ENCODE measurements around the gene PKLR. TPM values are rescaled to one million over a fixed set of nuclear protein-coding genes. Genes with fewer than 3 reads are reported as not detected.

Gene PKLR
- total RNA-seq, 4 donors from 2014 or later, result not detected

GRCh38 chr1:155321639-155322503 lies 20.6 kb upstream of the PKLR start:
- peak overlapping the region in 1 of 3 donors; percentile 84 for H3K4me3 ChIP-seq (replicated peaks in 1 of 3)
- WGBS, 2 donors, result 46 to 61% methylated on average over 17 to 24 of the region's 27 CpGs
- no peaks in the 10 kb centered on the region for H3K27me3 ChIP-seq
- H3K27ac ChIP-seq, result peak overlapping the region in 2 of 3 donors; percentile 92 to 97
- H3K36me3 ChIP-seq, result peaks cover 0 to 5% of the 10 kb centered on the region in 2 donors
- TF ChIP-seq CTCF (IDR thresholded peaks at IDR 0.05) (no peak), POLR2A (IDR thresholded peaks at IDR 0.05) (no peak)
- DNase-seq, result peak in 1 of 2 donors; percentile 3
- peaks cover 30 to 33% of the 10 kb centered on the region in 2 donors for H3K4me1 ChIP-seq
- intact Hi-C loops (cut with DNase I), result loop anchor here (5.0 kb wide), 2 partner anchors 45 to 65 kb away; partner anchors contain the start of genes ENTREP3 and HCN3
- H3K9me3 ChIP-seq, result no peaks in the 10 kb centered on the region

DNA sequence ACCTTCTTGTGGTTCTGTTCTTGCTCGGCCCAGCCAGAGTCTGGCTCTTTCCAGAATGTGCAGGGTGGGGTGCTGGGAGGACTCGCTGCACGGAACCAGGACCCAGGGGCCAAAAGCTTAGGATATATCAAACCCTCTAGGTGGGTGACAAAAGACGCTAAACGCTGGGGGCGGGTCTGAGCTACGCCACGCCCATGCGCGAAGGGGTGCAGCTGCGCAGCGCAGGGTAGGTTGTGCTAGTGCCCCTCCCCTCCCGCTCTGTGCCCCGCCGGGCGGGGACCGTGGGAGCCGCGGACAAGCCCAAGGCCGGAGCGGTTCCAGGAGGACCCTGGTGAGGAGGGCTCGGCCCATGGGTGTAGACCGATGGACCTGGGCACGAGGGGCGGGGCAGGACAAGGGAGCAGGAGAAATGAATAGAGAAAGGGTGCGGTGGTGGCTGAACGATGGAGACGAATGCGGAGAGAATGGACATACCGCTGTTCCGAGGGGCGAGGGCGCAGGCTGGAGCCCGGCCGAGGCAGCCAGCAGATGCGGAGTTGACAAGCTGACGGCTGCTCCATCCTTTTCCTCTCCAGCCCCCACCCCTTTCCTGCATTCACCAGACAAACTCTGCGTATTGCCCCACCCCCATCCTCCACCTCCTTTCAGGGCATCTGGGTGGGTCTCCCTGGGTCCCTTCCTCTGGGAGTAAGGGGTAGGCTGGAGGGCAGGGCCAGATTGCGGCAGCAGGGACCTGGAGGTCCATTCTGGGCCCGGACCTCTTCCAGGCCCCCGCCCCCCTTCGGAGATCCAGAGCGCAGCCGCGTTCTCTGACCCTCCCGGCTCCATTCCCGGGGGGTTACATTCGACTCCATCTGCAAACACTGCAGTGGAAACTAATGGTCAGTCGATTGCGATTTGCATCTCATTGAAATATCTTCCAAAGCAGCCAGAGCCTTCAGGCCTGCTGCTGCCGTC lies 19.7 kb upstream of the PKLR start, which contains the start of gene RUSC1:
Gene RUSC1 (plus strand): TSS at position 234 of the 957 bp plus-strand sequence. CDS start 880 bp downstream, outside the sequence.
- peak within 1 kb of the TSS in 2 of 3 donors; percentile 76 to 92 for H3K27ac ChIP-seq
- DNase-seq, result peak; percentile 67 to 72
- WGBS, 2 donors, result 18 to 21% methylated on average over 35 to 50 of the region's 51 CpGs
- H3K36me3 ChIP-seq, result no peaks in the 10 kb centered on the region
- H3K4me1 ChIP-seq, result peaks cover 30 to 32% of the 10 kb centered on the region in 2 donors
- H3K9me3 ChIP-seq, result no peaks in the 10 kb centered on the region
- intact Hi-C loops (cut with DNase I), result loop anchor here (5.0 kb wide), 2 partner anchors 44 to 64 kb away; partner anchors contain the start of genes ENTREP3 and HCN3
- H3K27me3 ChIP-seq, result no peaks in the 10 kb centered on the region
- peak within 1 kb of the TSS in 1 of 3 donors; percentile 34 for H3K4me3 ChIP-seq (replicated peaks in 1 of 3)
- TF ChIP-seq CTCF (IDR thresholded peaks at IDR 0.05), result no peak
- TF ChIP-seq POLR2A (IDR thresholded peaks at IDR 0.05), result no peak

DNA sequence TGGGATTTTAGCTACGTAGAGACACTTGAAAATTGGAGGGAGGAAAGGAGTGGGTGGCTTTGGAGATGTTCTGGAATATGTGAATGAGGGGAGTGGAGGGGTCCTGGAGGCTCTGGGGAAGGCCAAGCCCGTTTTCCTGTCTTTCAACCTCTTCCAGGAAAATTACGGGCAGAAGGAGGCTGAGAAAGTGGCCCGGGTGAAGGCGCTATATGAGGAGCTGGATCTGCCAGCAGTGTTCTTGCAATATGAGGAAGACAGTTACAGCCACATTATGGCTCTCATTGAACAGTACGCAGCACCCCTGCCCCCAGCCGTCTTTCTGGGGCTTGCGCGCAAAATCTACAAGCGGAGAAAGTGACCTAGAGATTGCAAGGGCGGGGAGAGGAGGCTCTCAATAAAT lies 19.0 kb upstream of the PKLR start:
- H3K27me3 ChIP-seq, result no peaks in the 10 kb centered on the region
- DNase-seq, result no peak
- WGBS, 2 donors, result 39 to 55% methylated on average over 10 to 11 of the region's 11 CpGs
- intact Hi-C loops (cut with DNase I), result loop anchor here (5.0 kb wide), 2 partner anchors 43 to 63 kb away; partner anchors contain the start of genes ENTREP3 and HCN3
- H3K27ac ChIP-seq, result peak overlapping the region in 1 of 3 donors; percentile 92
- peak overlapping the region in 1 of 3 donors; percentile 34 for H3K4me3 ChIP-seq (replicated peaks in 1 of 3)
- H3K4me1 ChIP-seq, result peaks cover 23 to 25% of the 10 kb centered on the region in 2 donors
- TF ChIP-seq CTCF (IDR thresholded peaks at IDR 0.05) (no peak), POLR2A (IDR thresholded peaks at IDR 0.05) (no peak)
- no peaks in the 10 kb centered on the region for H3K9me3 ChIP-seq
- H3K36me3 ChIP-seq, result no peaks in the 10 kb centered on the region

DNA sequence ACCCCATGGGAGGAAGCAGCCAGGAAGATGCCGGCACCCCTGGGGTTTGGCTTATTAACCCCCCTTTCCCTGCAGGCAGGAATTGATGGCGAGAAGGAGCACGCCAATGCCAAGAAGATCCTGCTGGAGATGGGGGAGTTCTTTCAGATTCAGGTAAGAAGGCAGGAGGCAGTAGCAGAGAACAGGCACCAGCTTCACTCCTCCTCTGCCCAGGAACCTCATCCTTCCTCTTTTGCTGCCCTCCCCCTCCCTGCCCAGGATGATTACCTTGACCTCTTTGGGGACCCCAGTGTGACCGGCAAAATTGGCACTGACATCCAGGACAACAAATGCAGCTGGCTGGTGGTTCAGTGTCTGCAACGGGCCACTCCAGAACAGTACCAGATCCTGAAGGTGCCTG lies 18.3 kb upstream of the PKLR start:
- no peak for DNase-seq
- no peak overlapping the region for H3K27ac ChIP-seq
- 80 to 83% methylated on average over 5 of the region's 5 CpGs for WGBS, 2 donors
- intact Hi-C loops (cut with DNase I), result no loop called here
- no peaks in the 10 kb centered on the region for H3K36me3 ChIP-seq
- no peak overlapping the region for H3K4me3 ChIP-seq (replicated peaks in 1 of 3)
- H3K27me3 ChIP-seq, result no peaks in the 10 kb centered on the region
- peaks cover 22 to 23% of the 10 kb centered on the region in 2 donors for H3K4me1 ChIP-seq
- TF ChIP-seq POLR2A (IDR thresholded peaks at IDR 0.05) (no peak), CTCF (IDR thresholded peaks at IDR 0.05) (no peak)
- H3K9me3 ChIP-seq, result no peaks in the 10 kb centered on the region
